Fibroblast of skin of left quadriceps (primary cell): ENCODE results near the gene METTL6.
"Not testable (repeated sequence)": the region's sequence is repeated elsewhere in the genome, so short reads cannot be mapped to it uniquely, and the experiment has no call there.

ENCODE experiments used
- DNase-seq, 2 experiments: peaks; one replicate each; pipeline ENCODE4 v3.0.0-alpha.2; 2013; ENCODE audit warnings: low read depth in 2 of 2

The METTL6 gene

GRCh38 chr3:15451216-15452113 lies 24.1 kb upstream of the METTL6 start:
- no peak for DNase-seq

DNA sequence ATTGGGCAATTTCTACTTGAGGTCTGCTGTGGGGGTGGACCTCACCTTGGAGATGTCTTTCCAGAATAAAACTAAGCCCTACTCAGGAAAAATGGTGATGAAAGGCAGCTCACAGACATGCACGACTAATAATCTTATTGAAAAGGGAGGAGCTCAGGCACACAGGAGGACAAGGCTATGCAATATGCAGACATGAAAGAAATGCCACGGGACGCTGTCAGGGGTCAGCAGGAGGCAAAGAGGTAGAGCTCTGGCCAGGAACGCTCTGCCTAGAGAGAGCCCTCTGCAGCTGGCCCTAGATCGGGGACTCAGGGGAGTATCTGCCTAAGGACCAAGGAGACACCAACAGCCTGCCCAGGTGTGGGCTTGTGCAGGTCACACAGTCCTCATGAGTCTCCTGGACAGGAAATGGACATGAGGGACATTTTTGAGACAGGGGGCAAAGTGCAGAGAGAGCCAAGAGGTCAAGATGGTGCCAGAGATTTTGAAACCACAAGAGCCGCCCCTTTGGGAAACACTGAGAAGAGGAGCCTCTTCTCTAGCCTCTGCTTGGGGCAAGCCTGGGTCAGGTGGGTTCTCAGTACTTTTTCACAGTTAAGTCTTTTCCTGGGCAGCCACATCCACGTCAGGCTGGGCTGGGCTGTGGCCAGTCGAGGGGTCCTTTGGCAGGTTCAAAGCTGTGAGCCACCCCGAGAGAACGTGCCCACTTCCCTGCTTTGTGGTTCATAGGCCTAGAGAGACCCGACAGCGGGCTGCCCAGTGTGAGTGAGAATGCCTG lies 23.3 kb upstream of the METTL6 start:
- DNase-seq, result no peak

- no peak for DNase-seq
Measured at GRCh38 chr3:15449489-15450224, 22.3 kb upstream of the METTL6 start.

DNA sequence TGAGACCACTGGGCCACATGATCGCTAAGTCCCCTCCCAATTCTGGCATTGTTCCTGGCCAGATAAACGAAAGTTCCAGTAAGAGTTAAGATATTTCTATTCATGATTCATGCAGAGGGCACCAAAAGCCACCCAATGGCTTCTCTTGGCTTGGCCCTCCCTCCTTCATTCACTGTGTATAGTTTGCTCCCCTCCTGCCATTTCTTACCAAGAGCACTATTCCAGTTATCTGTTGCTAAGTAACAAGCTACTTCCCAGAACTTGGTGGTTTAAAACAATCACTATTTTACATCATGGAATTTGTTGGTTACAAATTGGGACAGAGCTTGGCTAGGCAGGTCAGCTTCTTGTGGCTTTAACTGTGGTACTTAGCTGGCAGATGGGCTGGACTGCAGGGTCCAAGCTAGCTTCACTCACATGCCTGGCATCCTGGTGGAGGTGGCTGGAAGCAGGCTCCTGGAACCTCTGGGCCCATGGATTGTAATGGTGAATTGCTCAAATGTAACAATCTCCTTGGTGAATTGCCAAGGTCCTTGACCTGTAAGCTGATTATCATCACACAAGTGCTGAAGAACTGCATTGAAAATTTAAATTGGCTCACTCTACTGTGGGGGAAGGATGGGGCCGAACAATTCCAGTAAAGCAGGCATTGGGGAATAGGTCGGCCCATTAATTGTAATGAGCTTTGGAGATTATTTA lies 16.6 kb upstream of the METTL6 start:
- no peak for DNase-seq

DNA sequence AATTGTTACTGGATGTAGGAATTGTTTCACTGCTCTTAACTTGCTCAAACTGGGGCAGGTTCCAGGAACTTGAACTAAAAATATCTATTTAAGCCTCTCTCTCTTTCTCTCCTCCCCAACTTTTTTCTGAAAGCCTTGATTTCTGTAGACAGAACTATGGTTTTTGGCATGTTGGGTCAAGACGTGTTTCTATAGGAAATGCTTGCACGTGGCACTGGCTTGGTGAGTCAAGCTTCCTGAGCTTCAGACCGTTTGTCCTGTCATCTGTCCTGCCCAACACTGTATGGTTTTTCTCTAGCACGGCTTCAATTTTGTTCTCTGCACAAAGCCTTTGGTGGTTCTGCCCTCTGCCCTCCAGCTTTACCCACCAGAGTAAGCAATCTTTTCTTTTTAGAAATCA lies 13.5 kb upstream of the METTL6 start:
- no peak for DNase-seq

DNA sequence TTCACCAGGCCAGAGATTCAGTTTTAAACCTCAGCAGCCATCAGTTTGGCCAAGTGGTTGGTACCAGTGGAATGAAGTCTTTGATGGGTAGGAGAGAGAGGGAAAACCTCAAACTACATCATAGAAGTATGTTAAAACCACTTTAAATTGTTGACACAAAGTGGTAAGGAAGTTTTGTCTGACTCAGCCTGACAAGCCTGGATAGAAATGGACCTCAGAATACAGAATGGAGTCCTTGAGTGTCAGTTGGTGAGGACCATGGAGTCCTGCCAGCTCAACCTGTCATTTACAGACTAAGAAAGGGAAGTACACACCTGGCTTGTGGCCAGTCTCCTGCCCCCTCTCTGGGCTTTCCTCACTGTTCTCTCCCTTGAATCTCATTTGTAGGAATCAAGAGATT lies 12.1 kb upstream of the METTL6 start:
- no peak for DNase-seq

DNA sequence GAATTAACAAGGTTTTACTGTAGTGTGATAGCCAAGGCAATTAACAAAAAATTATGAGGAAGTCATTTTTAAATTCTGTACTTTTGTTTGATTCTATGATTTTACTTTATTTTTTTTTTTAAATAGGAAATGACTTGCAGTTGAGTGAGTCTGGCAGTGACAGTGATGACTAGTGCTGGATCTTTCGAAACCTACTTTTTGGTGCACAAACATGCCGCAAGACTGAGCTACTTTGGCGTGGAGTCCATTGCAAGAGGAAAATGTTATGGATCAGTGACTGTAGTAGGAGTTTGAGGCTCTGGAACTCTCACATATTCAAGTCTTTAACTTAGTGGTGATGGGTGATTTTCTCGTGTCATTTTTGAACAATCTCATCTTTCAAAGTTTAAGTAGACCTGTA lies 11.6 kb upstream of the METTL6 start:
- DNase-seq, result no peak

- DNase-seq, result no peak
Measured at GRCh38 chr3:15436246-15436645, 8.9 kb upstream of the METTL6 start.

- no peak for DNase-seq
Measured at GRCh38 chr3:15434756-15435155, 7.4 kb upstream of the METTL6 start.

DNA sequence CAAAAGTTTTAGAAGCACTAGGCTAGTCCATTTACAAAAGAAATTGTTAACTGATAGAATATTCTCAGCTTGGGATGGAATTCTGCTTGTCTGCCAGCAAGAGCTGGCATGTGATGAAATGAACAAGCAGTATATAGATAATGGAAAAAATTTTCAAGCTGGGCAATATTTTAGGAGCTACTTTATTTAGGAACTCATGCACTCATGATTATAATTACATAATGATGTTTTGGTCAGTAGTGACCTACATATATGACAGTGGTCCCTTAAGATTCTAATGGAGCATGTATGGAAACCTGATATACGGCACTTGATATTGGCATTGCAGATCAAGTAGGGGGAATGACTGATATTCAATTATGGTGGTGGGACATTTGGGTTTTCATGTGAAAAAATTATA lies 6.2 kb upstream of the METTL6 start:
- DNase-seq, result no peak

- DNase-seq, result no peak
Measured at GRCh38 chr3:15431256-15431837, 4.0 kb upstream of the METTL6 start.

DNA sequence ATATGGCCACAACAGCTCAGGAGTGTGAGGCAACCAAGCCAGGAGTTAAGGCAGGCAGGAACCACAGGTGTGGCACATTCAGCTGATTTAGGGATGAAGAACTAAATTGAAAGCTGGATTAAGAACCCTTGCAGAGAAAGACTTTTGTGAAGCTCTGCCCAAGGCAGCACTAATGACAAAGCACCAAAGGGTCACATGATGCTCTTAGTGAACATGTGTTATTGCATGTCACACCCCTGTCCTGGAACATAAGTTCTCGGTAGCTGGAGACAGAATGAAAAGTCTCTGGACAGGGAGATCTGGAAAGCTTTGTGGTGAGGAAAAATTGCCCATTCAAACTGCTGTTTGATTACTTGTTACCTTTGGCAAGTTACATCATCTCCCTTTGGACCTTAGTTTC lies 3.3 kb upstream of the METTL6 start:
- no peak for DNase-seq

DNA sequence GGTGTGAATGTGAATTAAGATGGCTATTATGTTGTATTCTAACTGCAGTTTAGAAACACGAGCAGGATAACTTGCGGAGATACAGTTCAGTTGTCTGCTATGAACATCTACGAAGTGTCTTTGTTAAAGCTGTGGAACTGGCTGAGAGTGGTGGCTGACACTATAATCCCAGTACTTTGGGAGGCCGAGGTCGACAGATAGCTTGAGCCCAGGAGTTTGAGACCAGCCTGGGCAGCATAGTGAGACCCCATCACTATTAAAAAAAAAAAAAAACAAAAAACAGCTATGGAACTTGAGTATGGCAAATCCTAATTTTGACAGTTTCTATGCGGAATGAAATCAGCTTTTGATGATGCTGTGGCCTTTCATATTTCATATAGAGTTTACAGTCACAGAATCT lies 1.7 kb upstream of the METTL6 start:
- no peak for DNase-seq

DNA sequence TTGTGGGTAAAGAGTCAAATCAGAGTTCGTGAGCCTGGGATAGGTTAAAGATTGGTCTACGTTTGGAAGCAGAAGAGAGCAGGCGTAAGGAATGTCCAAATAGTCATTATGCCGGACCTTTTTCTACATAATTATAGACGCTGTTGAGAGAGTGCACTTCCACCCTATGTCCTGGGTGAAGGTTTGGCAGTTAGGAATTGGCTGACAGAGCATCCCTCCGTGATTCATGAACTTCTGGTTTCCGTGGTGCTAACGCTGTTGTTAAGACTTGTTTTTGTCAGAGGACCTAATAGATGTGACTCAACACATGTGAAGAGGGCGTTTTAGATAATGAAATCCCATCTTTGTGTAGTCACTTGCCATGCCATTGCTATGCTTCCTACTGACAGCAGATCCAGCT lies 1.2 kb upstream of the METTL6 start:
- no peak for DNase-seq

- DNase-seq, result no peak
Measured at GRCh38 chr3:15427981-15428380, 637 bp upstream of the METTL6 start.

DNA sequence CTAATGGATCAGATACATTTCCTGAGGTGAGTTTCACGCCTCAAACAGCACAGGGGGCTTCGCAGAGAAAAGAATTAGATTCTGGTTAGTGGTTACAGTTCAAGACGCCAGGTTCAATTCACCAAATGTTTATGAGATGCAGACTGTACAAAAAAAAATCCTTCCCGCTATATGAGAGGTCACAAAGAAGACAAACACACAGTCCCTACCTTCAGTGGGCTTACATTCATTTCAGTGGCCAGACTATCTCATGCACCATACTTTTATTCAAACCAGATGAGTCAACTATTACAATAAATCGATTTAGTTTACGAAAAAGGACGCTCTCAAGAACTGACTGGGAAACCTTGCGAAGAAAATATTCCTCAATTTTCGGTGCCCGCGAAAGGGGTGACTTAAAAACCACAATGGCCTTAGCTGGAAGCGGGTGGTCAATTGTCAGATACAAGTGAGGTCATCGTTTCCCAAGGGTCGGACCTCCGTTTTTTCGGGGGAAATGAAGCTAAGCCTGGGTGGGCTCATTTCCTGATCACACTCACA lies 695 bp downstream of the METTL6 start:
- no peak for DNase-seq

DNA sequence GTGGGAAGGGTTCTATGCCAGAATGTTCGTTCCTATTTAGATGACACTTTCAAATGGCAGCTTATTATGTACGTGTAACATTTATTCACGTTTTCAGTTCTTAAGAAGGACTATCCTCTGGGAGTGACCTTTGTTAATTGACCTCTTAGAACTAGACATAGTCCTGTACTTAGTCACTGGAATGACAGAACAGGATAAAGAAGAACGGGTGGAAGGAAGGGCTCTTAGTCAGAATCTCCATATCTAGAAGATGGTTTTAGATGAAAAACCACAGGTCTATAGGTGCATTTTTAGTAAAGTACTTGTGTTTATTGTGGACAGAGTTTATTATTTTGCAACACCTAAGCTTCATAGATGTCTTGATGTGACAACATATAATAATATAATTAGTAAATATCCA lies 6.5 kb downstream of the METTL6 start:
- DNase-seq, result no peak

- not testable (repeated sequence) for DNase-seq
Measured at GRCh38 chr3:15410966-15411365, 16.4 kb downstream of the METTL6 start.

GRCh38 chr3:15409774-15410173 lies 17.6 kb downstream of the METTL6 start:
- DNase-seq, result no peak

- DNase-seq, result no peak
Measured at GRCh38 chr3:15409239-15409638, 18.1 kb downstream of the METTL6 start.

GRCh38 chr3:15405448-15406050 lies 21.8 kb downstream of the METTL6 start:
- DNase-seq, result peak; percentile 31 to 33
